ENCODE measurements around the gene SLC12A9.
"Not testable (repeated sequence)": the region's sequence is repeated elsewhere in the genome, so short reads cannot be mapped to it uniquely, and the experiment has no call there.

DNA sequence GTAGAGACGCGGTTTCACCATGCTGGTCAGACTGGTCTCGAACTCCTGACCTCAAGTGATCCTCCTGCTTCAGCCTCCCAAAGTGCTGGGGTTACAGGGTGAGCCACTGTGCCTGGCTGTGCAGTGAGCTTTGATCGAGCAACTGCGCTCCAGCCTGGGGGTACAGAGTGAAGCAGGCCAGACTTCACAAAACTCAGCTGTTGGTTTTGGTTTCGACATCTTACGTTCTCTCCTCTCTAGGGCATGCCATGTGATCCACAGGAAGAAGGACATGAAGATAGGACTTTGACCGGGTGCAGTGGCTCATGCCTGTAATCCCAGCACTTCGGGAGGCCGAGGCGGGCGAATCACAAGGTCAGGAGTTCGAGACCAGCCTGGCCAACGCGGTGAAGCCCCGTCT, 36.0 kb upstream of the SLC12A9 start:
- TF ChIP-seq POLR2A, CTCF, EP300, POLR2AphosphoS5 (IDR thresholded peaks at IDR 0.05): not testable (repeated sequence)
